A673 (cell line): ENCODE data around the gene HMCN2. TPM values are rescaled to one million over a fixed set of nuclear protein-coding genes. Genes with fewer than 3 reads are reported as not detected.

Experiments used
- BruUV-seq: library from RNA; stranded (reverse); fragments of 400-500 nt; replicated peaks from 2 replicates; lab custom pipeline; 2021; lab: Mats Ljungman, UMichigan
- CTCF ChIA-PET: fragments of 300-600 bp; sonication (Branson Sonifier 250); formaldehyde crosslinking; loops from one replicate; lab custom pipeline; 2022; ENCODE audit warnings: antibody characterized with exemption; lab: Charles Lee
- POLR2A ChIA-PET: fragments of 300-600 bp; sonication (Branson Sonifier 250); formaldehyde crosslinking; loops from one replicate; lab custom pipeline; 2022; ENCODE audit warnings: antibody characterized with exemption; ENCODE audit not compliant: low non-redundant PET; lab: Charles Lee
- DNase-seq: peaks from one replicate; pipeline ENCODE4 v3.0.0-alpha.2; 2015; ENCODE audit warnings: low spot score
- H3K27ac ChIP-seq: fragments of 200-600 bp; sonication (generic); 2 replicates; pipeline ENCODE4 v1.5.1; 2016; ENCODE audit warnings: mixed run types, low read depth, mild to moderate bottlenecking, mixed read lengths, antibody characterized with exemption, low read length; ENCODE audit not compliant: poor library complexity, severe bottlenecking
- H3K27me3 ChIP-seq: fragments of 200-600 bp; sonication (generic); replicated peaks from 2 replicates; pipeline ENCODE4 v1.6.1; 2017; ENCODE audit warnings: mixed run types, low read depth, mild to moderate bottlenecking, mixed read lengths, antibody characterized with exemption, low read length; ENCODE audit not compliant: insufficient read depth, poor library complexity
- H3K36me3 ChIP-seq: fragments of 200-600 bp; sonication (generic); 2 replicates; pipeline ENCODE4 v1.6.1; 2016; ENCODE audit warnings: mixed run types, mild to moderate bottlenecking, mixed read lengths, antibody characterized with exemption, low read length; ENCODE audit not compliant: insufficient read depth, poor library complexity, severe bottlenecking
- H3K4me1 ChIP-seq: fragments of 200-600 bp; sonication (generic); 2 replicates; pipeline ENCODE4 v1.6.1; 2017; ENCODE audit warnings: mixed run types, mild to moderate bottlenecking, mixed read lengths, antibody characterized with exemption, low read length; ENCODE audit not compliant: insufficient read depth, poor library complexity, severe bottlenecking
- H3K4me3 ChIP-seq: fragments of 200-600 bp; sonication (generic); 2 replicates; pipeline ENCODE4 v1.5.1; 2016; ENCODE audit warnings: low read depth, mixed run types, mild to moderate bottlenecking, mixed read lengths, low read length; ENCODE audit not compliant: poor library complexity, severe bottlenecking
- H3K9me3 ChIP-seq: fragments of 200-600 bp; sonication (generic); 2 replicates; pipeline ENCODE4 v1.6.1; 2016; ENCODE audit warnings: mixed run types, low read depth, mild to moderate bottlenecking, mixed read lengths, antibody characterized with exemption, low read length; ENCODE audit not compliant: poor library complexity, severe bottlenecking
- CTCF ChIP-seq: fragments of 300-800, 200-600 bp; sonication (generic); conservative IDR thresholded peaks from 2 replicates; pipeline ENCODE4 v1.5.1; 2017; ENCODE audit warnings: low read depth, mild to moderate bottlenecking, antibody characterized with exemption, low read length, moderate library complexity, mixed read lengths
- EZH2 ChIP-seq: fragments of 200-600 bp; sonication (generic); IDR thresholded peaks from 2 replicates; pipeline ENCODE4 v1.6.1; 2017; ENCODE audit warnings: borderline replicate concordance, low read depth, mild to moderate bottlenecking, mixed read lengths, antibody characterized with exemption, low read length; ENCODE audit not compliant: poor library complexity, severe bottlenecking
- intact Hi-C: fragments of 100-400 bp; cut with micrococcal nuclease; formaldehyde crosslinking; loops from one replicate; pipeline ENCODE4 v1.10.0; 2022; ENCODE audit not compliant: unreplicated experiment
- total RNA-seq: library from RNA; stranded (reverse); gene quantifications from 2 replicates; pipeline ENCODE4 v1.2.3, GENCODE V29; 2021

HMCN2 gene
- total RNA-seq, 1 experiment from 2014 or later = 0.28 TPM

DNA sequence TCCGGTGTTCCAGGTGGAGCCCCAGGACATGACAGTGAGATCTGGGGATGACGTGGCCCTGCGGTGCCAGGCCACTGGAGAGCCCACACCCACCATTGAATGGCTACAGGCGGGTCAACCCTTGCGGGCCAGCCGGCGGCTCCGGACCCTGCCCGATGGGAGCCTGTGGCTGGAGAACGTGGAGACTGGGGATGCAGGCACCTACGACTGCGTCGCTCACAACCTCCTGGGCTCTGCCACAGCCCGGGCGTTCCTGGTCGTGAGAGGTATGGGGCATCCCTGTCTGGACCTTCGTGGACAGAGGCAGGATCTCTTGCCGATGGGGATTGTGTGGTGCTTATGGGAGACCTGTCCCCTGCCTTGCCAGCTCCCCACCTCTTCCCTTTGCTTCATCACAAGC, 153.2 kb downstream of the HMCN2 start:
- TF ChIP-seq EZH2 (no peak), CTCF (no peak)
- Histone ChIP-seq H3K36me3 (no peaks in the 10 kb centered on the region), H3K27ac (no peak overlapping the region), H3K9me3 (no peaks in the 10 kb centered on the region), H3K4me3 (no peak overlapping the region), H3K27me3 (peaks cover 55% of the 10 kb centered on the region), H3K4me1 (peaks cover 25% of the 10 kb centered on the region)
- ChIA-PET CTCF (no interaction called here), POLR2A (no interaction called here)
- no TSS peak for BruUV-seq
- intact Hi-C loops = no loop called here
- no peak for DNase-seq

DNA sequence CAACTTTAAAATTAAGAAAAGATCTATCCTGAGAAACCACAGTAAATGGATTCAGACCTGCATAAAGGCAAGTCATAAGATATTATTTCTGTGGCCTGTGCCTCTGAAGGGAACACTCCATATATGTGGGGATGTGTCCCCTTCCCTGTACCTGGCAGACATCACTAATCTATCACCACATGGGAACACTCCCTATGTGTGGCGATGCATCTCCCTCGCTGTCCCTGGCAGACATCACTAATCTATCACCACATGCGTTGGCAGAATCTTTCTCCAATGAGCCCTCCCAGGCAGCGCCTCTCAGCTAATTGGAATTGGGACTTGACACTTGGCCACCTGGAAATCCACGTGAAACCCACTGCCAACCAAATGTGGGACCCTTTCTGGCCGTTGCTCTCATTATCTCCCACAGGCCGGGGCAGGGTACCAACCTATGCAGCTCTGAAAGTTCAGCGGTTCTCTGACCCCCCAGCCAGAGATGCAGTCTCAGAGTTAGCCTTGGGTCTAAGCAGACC, 154.0 kb downstream of the HMCN2 start:
- POLR2A ChIA-PET = no interaction called here
- no peaks in the 10 kb centered on the region for H3K9me3 ChIP-seq
- CTCF ChIA-PET = no interaction called here

GRCh38 chr9:130421154-130421801, 155.7 kb downstream of the HMCN2 start:
- no peak for TF ChIP-seq EZH2
- no peak for TF ChIP-seq CTCF
- Histone ChIP-seq H3K36me3 (no peaks in the 10 kb centered on the region), H3K4me1 (peaks cover 25% of the 10 kb centered on the region), H3K9me3 (no peaks in the 10 kb centered on the region), H3K4me3 (no peak overlapping the region), H3K27ac (no peak overlapping the region), H3K27me3 (peaks cover 43% of the 10 kb centered on the region)
- intact Hi-C loops = loop anchor here (5.0 kb wide), 1 partner anchor 304 kb away; no protein-coding TSS in a partner anchor
- ChIA-PET CTCF (no interaction called here), POLR2A (interaction anchor here (0.7 kb wide), 1 partner anchor 149 kb away, joined by 4 read pairs; no protein-coding TSS in a partner anchor)
- BruUV-seq = no TSS peak
- no peak for DNase-seq

More for the DNA sequence above, 154.0 kb downstream of the HMCN2 start:
- no TSS peak for BruUV-seq
- Histone ChIP-seq H3K4me1 (peaks cover 25% of the 10 kb centered on the region), H3K4me3 (no peak overlapping the region), H3K27ac (no peak overlapping the region), H3K27me3 (peaks cover 49% of the 10 kb centered on the region), H3K36me3 (no peaks in the 10 kb centered on the region)
- intact Hi-C loops = loop anchor here (5.0 kb wide), 1 partner anchor 302 kb away; no protein-coding TSS in a partner anchor
- no peak for DNase-seq
- TF ChIP-seq EZH2 (no peak), CTCF (no peak)
